NCI-H2227 (cell line): ENCODE results near the gene PLEKHA6.
A peak's percentile ranks its signal among the peaks of the same experiment; 100 is the strongest.

Experiments
- DNase-seq: peaks from one replicate; lab custom pipeline; 2025; ENCODE audit not compliant: unreplicated experiment; lab: John Stamatoyannopoulos, UW

The PLEKHA6 gene

DNA sequence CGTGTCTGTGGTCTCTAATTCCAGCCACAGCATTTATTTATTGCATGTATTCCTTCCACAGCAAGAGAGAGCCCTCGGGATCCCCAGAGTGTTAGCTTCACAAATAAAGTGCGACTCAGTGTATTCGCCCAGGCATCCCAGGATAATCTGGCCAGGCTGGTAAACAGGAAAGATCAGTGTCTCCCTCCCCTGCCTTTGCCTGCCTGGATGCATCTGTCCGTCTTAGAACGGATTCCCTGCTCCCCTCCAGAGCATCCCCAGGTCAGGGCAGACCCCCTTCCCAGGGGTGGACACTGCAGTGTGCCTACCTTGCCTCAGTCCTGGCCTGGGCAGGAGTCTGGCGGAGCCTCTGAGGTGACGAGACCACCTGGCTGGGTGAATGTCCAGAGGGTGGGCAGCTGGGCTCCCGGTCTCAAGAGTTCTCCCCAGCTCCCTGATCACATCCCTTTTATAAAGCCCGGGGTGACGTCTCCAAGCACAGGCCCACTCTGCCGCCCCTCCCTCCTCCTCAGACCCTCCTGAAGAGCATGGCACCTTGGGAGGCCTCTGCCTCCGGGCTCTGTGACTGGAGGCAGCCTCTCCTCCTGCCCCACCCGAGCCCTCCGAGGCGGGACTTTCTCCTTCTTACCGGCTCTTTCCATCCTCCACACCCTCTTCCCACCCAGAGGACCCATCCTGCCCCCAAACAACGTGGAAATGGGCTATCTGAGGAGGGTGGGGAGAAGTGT is 163.5 kb downstream of the PLEKHA6 start, which contains the start of gene KISS1:
KISS1 (minus strand) TSS at position 424 of the 728 bp plus-strand sequence. CDS start 3,615 bp downstream, outside the sequence.
- no peak for DNase-seq

DNA sequence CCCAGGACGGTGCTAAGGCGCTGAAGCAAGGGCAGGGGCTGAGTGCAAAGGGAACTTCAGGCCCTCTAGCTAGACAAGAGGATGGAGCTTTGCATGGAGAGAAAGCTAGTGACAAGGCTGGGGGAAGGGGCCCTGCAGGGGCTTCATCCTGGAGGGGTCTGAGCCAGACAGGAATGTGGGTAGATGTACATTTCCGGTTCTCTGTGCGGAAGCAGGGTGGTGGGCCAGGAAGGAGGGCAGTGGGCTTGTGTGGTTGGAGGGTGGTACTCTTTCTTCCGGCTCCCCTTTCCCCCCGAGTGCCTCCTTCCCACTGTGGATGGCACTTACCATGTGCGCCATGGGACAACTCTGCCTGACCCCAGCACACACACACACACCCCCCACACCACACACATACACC is 165.0 kb downstream of the PLEKHA6 start:
- no peak for DNase-seq

- no peak for DNase-seq
These were observed 165.6 kb downstream of the PLEKHA6 start for GRCh38 chr1:204194080-204194479.

DNA sequence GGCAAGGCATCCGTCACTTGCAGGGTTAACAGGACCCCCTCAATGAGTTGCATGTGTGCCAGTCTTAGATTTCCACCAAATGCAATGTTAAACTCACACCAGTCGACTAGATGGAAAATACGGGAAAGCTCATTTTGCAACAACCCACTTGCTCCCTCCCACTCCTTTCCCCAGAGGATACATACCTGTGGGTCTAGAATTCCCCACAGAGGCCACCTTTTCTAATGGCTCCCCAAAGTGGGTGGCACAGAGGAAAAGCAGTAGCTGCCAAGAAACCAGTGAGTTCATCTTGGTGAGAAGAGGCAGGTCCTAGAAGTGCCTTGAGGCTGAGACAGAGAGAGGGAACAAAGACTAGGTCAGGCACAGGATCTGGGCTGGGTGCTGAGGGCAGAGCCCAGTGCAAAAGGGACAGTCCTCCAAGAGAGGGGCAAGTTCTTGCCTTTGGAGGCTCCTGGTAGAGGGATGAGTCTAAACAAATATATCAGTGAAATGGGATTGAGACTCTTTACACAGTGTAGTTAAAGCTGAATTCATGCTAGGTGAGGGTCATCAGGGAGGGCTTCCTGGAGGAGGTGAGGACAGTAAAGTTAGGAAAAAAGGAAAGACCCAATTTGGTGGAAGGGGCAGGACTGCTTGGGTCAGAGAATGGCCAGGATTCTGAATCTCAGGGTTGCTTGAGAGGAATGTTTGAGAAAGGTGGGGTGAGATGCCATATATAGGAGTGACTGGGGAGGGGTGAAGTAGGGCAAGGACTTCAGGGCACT is 167.0 kb downstream of the PLEKHA6 start:
- no peak for DNase-seq

GRCh38 chr1:204192046-204192445 is 167.7 kb downstream of the PLEKHA6 start:
- DNase-seq, result no peak

DNA sequence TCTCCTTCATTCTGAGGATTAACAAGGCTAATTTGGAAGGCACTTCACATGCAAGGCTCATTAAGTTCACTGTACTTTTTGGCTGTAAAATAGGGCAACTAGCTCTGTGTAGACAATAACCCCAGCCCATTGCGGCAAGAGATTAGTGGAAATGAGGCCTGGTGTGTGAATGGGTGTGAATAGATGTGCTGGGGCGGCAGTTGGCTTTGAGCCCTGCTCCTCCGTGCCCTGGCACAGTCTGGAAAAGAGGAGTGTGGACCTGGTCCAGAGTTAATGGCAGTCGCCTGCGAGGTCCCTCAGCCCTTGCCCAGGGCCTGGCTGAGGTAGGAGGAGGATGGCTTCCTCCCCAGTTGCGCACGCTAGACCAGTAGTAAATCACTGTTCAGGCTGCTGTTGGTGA is 168.3 kb downstream of the PLEKHA6 start:
- no peak for DNase-seq

DNA sequence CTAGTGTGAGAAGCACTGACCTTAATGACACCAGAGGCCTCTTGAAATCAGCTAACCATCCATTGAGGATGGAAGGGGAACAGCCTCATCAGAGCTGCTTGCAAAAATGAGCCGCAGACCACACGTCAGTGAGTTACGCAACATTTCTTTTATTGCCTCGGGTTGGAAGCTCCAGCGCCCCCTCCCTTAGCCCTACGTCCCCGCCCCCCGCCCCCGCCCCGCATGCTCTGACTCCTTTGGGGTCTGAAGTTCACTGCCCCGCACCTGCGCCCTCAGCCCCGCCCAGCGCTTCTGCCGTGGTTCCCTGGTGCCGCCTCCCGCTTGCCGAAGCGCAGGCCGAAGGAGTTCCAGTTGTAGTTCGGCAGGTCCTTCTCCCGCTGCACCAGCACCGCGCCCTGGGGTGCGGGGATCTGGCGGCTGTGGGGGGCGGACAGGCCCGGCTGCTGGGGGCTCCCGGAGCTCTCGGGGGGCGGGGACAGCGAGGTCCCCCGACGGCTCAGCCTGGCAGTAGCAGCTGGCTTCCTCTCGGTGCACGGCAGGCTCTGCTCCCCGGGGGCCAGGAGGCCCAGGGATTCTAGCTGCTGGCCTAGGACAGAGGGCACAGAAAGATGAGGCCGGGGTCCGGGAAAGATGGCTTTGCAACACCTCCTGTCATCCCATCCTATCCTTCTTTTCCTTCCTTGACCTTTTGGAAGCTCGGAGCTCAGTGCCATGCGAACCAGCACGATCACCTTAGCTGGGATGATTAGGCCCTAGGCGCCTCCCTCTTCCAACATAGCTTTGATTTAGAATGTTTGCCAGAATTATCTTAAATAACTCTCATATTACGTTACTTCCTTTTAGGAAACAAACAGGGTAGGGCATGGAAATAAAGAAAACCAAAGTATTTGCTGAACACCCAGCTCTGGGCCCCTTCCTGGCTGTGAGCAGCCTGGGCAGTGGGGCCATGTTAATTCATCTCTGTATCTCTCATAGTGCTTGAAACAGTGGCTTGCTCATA is 169.2 kb downstream of the PLEKHA6 start:
- peak; percentile 67 for DNase-seq

DNA sequence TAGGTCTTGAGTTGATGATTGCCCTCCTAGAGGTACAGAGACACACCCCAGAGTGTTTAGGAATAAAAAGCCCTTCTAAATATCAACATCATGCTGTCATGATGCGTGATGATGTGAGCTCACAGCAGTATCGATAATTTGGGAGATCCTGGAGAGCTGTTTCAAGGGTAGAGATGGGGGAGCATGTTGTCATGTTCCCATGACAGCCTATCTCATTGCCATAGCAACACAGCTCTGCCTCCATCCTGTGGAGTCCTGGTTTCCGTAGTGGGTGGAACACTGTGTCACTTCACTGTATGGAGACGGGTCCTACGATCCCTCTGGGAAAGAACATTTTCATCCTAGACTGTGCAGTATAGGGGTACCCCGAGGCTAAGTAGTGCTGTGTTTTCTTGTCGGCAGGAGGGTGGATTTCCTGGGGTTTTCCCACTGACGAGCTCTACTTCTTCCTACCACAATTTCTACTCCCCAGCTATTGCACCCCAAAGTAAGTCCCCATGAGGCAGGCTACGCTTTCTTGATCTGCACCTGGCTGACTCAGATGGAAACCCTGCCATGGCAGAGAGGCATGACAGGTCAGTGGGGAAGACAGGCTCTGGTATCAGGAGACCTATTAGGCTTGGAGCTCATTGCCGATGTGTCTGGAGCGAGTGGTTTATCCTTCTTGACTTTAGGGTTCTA is 170.6 kb downstream of the PLEKHA6 start:
- DNase-seq, result no peak

- DNase-seq, result no peak
These were observed 173.1 kb downstream of the PLEKHA6 start for GRCh38 chr1:204186597-204186996.

DNA sequence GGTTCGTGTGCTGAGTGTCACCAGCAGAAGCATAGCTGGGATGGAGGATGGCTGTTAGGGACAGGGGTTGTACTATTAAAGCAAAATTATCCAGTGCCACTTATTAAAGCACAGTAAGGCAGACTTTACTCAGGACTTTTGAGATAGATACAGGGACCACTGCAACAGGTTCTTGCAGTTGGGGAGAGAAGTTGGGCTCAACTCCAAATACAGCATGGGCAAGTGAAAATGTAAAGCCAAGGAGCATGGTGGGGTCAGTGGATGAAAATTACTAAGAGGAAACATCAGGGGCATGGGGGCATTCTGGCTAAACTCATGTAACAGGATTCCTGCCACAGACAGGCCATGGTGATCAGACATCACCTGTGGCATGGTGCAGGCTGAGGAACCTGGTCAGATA is 178.6 kb downstream of the PLEKHA6 start:
- no peak for DNase-seq

DNA sequence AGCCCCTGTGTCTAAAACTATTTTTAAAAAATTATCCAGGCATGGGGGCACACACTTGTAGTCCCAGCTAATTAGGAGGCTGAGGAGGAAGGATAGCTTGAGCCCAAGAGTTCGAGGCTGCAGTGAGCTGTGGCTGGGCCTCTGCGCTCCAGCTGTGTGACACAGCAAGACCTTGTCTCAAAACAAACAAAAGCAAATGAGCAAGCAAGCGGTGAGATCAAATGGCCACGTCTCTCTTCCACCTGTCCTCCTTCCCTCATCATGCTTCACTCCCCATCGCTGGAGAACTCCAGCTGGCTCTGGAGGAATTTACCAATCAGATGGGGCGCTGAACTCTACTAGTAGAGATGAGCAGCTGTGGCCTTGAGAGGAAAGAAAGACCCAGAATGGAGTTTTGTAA is 179.6 kb downstream of the PLEKHA6 start:
- no peak for DNase-seq

DNA sequence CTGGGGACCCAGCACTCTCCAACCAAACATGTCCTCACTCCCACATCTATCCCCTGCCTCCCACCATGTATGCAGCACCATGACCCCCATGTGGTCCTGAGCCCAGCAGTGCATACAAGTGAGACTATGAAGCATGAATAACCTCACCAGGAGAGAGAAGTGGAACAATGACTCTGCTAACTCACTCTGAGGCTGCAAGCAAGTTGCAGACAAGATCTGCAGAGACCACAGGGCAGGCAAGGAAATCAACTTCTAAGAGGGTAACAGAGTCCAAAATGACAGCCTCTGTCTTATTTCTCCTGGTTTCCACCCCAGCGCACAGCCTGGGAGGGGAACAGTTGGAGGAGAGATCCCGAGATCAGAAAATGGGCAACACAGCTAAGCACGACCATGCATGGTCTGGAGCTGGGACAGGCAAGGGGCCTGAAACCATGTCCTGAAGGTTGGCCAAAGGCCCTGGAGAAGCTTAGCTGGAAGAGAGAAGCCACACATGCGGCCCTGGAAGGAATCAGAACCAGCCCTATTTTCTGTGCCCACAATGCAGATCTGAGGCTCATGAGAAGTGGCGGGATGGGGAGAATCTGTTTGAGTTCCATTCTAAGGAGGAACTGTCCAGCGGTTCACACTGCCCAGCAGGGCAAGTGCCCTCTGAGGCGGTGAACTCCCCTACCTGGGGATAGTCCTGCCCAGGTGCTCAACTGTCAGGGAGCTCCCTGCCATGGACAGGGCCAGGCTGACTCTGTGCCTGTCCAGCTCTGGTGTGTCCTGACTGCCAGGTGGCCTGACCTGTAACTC is 181.0 kb downstream of the PLEKHA6 start:
- DNase-seq, result no peak

GRCh38 chr1:204177133-204177532 is 182.6 kb downstream of the PLEKHA6 start:
- DNase-seq, result no peak

DNA sequence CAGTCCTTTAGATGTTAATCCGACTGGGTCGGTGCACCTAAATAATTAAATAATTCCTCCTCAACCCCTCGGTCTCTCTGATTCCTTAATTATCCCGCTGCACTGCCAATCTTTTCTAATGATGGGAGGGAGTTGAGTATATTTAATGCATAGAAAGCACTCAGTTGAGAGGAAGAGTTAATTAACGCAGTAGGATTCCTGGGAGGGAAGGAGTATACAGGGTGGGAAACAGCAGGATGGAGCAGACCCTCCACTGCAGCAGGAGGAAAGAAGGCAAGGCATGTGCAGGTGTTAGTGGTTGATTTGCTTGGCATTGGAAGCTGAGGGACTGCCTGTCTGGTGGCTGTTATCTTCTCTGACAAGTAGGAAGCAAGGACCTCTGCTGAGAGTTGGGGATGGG is 183.7 kb downstream of the PLEKHA6 start:
- DNase-seq, result no peak

- no peak for DNase-seq
These were observed 184.8 kb downstream of the PLEKHA6 start for GRCh38 chr1:204174958-204175357.

- no peak for DNase-seq
These were observed 187.2 kb downstream of the PLEKHA6 start for GRCh38 chr1:204172404-204173029.

GRCh38 chr1:204171751-204172178 is 188.0 kb downstream of the PLEKHA6 start:
- no peak for DNase-seq

DNA sequence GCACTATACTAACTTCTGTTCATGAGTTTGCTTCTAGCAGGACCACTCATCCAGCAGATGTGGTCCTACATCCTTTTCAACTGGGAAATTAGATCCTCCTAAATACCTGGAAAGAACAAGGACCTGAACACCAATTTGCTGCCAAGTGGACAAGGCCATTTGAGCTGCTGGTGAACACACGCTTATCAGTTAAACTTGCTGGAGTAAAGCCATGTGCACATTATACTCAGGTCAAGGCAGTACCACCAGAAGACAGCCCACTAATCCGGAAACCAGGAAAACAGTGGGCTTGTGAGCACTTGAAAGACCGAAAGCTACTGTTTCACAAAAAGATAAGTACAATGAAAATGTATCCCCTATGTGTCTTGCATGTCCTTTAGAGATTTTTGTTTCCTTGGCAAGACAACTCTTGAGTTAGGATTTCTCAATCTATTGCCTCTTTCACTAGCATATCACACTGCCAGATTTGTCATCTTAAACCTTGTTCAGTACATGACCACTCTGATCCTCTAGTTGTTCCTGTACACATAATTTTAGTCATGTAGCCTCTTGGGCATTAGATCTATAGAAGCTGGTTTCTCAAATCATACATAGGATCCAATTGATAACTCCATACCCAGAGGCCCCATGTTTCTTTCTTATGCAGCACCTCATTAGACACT is 189.1 kb downstream of the PLEKHA6 start:
- DNase-seq, result no peak

- no peak for DNase-seq
These were observed 189.9 kb downstream of the PLEKHA6 start for GRCh38 chr1:204169858-204170257.
